ENCODE data around the gene TBC1D4. TPM values are rescaled to one million over a fixed set of nuclear protein-coding genes. Genes with fewer than 3 reads are reported as not detected.
A peak's percentile ranks its signal among the peaks of the same experiment; 100 is the strongest.

TBC1D4 gene
- total RNA-seq, 1 experiment from 2014 or later: 5.5 TPM

DNA sequence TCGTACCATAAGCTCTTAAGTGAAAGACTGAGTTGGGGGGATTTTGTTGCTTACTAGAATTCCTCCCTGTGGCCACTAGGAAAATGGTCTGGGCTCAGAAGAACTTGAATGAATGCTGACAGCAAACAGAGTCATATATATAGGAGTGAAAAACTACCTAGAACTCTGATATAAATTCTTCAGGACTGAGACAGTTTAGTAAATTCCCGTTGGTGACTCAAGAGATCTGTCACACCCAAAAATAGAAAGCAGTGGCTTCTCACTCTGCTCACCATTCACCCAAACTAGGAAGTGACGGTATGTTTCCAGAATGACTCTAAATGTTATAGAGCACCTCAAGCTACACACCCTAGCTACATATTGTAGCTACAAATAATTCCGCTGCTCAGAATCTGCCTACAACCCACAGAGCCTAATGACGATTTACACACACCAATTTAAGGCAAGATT, 116.2 kb downstream of the TBC1D4 start:
- ChIA-PET CTCF (no interaction called here), POLR2A (no interaction called here)
- H3K27ac ChIP-seq (ENCODE audit: low read length): no peak overlapping the region
- no TSS peak for BruUV-seq (replicated peaks)
- no peak overlapping the region for H3K4me3 ChIP-seq (ENCODE audit: low read depth in 2 of 2, low read length in 2 of 2)
- intact Hi-C loops (cut with micrococcal nuclease; ENCODE audit: unreplicated experiment): no loop called here
- ATAC-seq: peak; percentile 74
- no peaks in the 10 kb centered on the region for H3K9me3 ChIP-seq (ENCODE audit: control insufficient read depth, insufficient read depth, low read depth, low read length)
- TF ChIP-seq POLR2AphosphoS5 (IDR thresholded peaks at IDR 0.05; ENCODE audit: low read depth, low read length) (no peak), TCF7L2 (IDR thresholded peaks at IDR 0.05; ENCODE audit: low read depth, low read length) (no peak)
- TF ChIP-seq, protein P1, sequence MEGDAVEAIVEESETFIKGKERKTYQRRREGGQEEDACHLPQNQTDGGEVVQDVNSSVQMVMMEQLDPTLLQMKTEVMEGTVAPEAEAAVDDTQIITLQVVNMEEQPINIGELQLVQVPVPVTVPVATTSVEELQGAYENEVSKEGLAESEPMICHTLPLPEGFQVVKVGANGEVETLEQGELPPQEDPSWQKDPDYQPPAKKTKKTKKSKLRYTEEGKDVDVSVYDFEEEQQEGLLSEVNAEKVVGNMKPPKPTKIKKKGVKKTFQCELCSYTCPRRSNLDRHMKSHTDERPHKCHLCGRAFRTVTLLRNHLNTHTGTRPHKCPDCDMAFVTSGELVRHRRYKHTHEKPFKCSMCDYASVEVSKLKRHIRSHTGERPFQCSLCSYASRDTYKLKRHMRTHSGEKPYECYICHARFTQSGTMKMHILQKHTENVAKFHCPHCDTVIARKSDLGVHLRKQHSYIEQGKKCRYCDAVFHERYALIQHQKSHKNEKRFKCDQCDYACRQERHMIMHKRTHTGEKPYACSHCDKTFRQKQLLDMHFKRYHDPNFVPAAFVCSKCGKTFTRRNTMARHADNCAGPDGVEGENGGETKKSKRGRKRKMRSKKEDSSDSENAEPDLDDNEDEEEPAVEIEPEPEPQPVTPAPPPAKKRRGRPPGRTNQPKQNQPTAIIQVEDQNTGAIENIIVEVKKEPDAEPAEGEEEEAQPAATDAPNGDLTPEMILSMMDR (IDR thresholded peaks at IDR 0.05): no peak
- DNase-seq (ENCODE audit: low read depth, low spot score): peak; percentile 79
- in situ Hi-C loops (cut with HindIII; ENCODE audit: low pct_unique_long_range_greater_than_20kb, low sequenced_read_pairs): no loop called here
- no peaks in the 10 kb centered on the region for H3K36me3 ChIP-seq (ENCODE audit: control insufficient read depth, insufficient read depth, low read length)
- no peaks in the 10 kb centered on the region for H3K27me3 ChIP-seq (ENCODE audit: control insufficient read depth, insufficient read depth, low read length)
- no peaks in the 10 kb centered on the region for H3K4me1 ChIP-seq (ENCODE audit: control insufficient read depth, insufficient read depth, low read length)

- no peaks in the 10 kb centered on the region for H3K9me3 ChIP-seq (ENCODE audit: control insufficient read depth, insufficient read depth, low read depth, low read length)
- ChIA-PET POLR2A (no interaction called here), CTCF (no interaction called here)
- BruUV-seq (replicated peaks): no TSS peak
- ATAC-seq: no peak
- intact Hi-C loops (cut with micrococcal nuclease; ENCODE audit: unreplicated experiment): no loop called here
- H3K36me3 ChIP-seq (ENCODE audit: control insufficient read depth, insufficient read depth, low read length): no peaks in the 10 kb centered on the region
- H3K4me3 ChIP-seq (ENCODE audit: low read depth in 2 of 2, low read length in 2 of 2): no peak overlapping the region
- no peaks in the 10 kb centered on the region for H3K27me3 ChIP-seq (ENCODE audit: control insufficient read depth, insufficient read depth, low read length)
- no peak overlapping the region for H3K27ac ChIP-seq (ENCODE audit: low read length)
- DNase-seq (ENCODE audit: low read depth, low spot score): no peak
- in situ Hi-C loops (cut with HindIII; ENCODE audit: low pct_unique_long_range_greater_than_20kb, low sequenced_read_pairs): no loop called here
- H3K4me1 ChIP-seq (ENCODE audit: control insufficient read depth, insufficient read depth, low read length): no peaks in the 10 kb centered on the region
- no peak for TF ChIP-seq TCF7L2 (IDR thresholded peaks at IDR 0.05; ENCODE audit: low read depth, low read length)
- TF ChIP-seq POLR2AphosphoS5 (IDR thresholded peaks at IDR 0.05; ENCODE audit: low read depth, low read length): no peak
- TF ChIP-seq SIN3A (IDR thresholded peaks at IDR 0.05; ENCODE audit: borderline replicate concordance, insufficient read depth, low read depth, low read length): no peak
- TF ChIP-seq, protein P1 (IDR thresholded peaks at IDR 0.05): no peak
These were observed 117.7 kb downstream of the TBC1D4 start for GRCh38 chr13:75364131-75364713.

DNA sequence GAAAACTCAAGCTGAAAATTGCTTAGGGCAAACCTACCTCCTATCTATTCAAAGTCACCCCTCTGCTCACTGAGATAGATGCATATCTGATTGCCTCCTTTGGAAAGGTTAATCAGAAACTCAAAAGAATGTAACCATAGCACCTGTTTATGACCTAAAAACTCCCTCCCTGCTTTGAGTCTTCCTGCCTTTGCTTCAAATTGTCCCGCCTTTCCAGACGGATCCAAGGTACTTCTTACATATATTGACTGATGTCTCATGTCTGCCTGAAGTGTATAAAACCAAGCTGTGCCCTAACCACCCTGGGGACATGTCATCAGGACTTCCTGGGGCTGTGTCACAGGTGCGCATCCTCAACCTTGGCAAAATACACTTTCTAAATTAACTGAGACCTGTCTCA, 118.6 kb downstream of the TBC1D4 start:
- Histone ChIP-seq H3K27me3 (ENCODE audit: control insufficient read depth, insufficient read depth, low read length) (no peaks in the 10 kb centered on the region), H3K36me3 (ENCODE audit: control insufficient read depth, insufficient read depth, low read length) (no peaks in the 10 kb centered on the region), H3K4me1 (ENCODE audit: control insufficient read depth, insufficient read depth, low read length) (no peaks in the 10 kb centered on the region), H3K27ac (ENCODE audit: low read length) (no peak overlapping the region), H3K4me3 (ENCODE audit: low read depth in 2 of 2, low read length in 2 of 2) (no peak overlapping the region), H3K9me3 (ENCODE audit: control insufficient read depth, insufficient read depth, low read depth, low read length) (no peaks in the 10 kb centered on the region)
- intact Hi-C loops (cut with micrococcal nuclease; ENCODE audit: unreplicated experiment) (no loop called here), in situ Hi-C loops (cut with HindIII; ENCODE audit: low pct_unique_long_range_greater_than_20kb, low sequenced_read_pairs) (no loop called here)
- BruUV-seq (replicated peaks): no TSS peak
- TF ChIP-seq SIN3A (IDR thresholded peaks at IDR 0.05; ENCODE audit: borderline replicate concordance, insufficient read depth, low read depth, low read length): no peak
- TF ChIP-seq, protein P1 (IDR thresholded peaks at IDR 0.05): no peak
- no peak for TF ChIP-seq POLR2AphosphoS5 (IDR thresholded peaks at IDR 0.05; ENCODE audit: low read depth, low read length)
- no peak for TF ChIP-seq REST (IDR thresholded peaks at IDR 0.05; ENCODE audit: insufficient read depth in 1 of 2, low read depth in 2 of 2, low read length in 1 of 2)
- TF ChIP-seq TCF7L2 (IDR thresholded peaks at IDR 0.05; ENCODE audit: low read depth, low read length): no peak
- ChIA-PET POLR2A (no interaction called here), CTCF (no interaction called here)
- no peak for DNase-seq (ENCODE audit: low read depth, low spot score)
- no peak for ATAC-seq

All from Panc1 (cell line).